Stimulated activated naive CD4-positive, alpha-beta T cell (primary cell): ENCODE results near the gene SLC35B2.

Experiments
- DNase-seq, 6 experiments: peaks; one replicate each; lab custom pipeline; 2025; lab: John Stamatoyannopoulos, UW

Gene SLC35B2

GRCh38 chr6:44285552-44286284, 28.4 kb upstream of the SLC35B2 start:
- no peak for DNase-seq

GRCh38 chr6:44284867-44285266, 27.5 kb upstream of the SLC35B2 start:
- no peak for DNase-seq

GRCh38 chr6:44284121-44284520, 26.8 kb upstream of the SLC35B2 start:
- DNase-seq, result no peak

DNA sequence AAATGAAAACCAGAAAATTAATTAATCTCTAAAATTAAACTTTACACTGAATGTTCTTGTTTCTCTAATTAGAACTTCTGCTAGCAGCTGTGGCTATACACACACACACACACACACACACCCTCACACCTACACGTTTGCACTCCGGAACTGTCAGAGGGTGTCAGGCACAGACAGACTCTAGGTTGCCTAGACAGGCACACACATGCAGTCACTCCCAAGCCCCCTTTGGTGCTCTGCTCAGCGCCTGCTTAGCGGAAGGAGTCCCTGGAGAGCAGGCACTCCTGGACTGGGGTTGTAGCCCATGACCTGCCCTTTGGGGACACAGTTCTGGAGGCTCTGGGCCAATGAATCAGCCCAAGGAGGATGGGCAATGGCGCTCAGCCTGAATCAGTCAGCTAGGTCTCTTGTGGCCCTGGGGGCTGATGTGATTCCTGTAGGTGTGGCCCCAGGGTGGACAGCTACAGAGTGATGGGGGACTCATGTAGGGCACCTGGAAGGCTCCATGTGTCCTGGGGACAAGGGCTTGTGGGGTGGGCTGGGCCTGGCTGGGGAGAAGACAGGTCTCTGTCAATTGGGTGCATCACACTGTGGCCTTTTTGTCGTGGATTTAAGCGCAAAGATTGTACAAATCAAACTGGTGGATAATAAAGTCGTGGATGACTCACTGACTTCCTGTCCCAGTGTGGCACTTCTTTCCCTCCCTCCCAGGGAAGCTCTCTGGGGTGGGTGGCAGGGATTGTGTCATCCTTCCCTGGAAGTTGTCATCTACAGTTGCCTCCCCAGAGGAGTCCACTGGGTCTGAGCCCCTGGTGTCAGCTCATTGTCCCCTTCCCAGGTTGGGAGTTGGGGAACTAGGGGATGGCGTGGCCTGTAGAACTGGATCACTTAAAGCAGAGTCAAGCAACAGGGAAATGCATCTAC, 21.7 kb upstream of the SLC35B2 start:
- DNase-seq, result no peak

DNA sequence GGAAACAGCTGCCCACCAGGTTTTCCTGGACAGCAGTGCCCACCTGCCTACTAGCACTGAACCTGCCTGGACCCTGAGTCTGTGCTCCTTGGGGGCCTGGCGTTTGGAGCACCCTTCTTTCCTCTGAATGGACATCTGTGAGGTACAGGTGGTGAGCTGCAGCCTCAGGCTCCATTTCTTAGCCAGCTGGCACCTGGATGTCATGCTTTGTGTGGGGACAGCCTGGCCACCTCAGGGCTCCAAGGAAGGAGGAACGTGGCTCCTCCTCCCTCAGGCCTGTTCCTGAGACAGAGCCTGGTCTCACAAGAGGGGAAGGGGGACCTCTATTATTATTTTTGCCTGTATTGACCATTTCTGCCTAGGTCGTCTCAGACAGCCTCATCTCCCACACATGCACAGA, 21.0 kb upstream of the SLC35B2 start:
- no peak for DNase-seq

DNA sequence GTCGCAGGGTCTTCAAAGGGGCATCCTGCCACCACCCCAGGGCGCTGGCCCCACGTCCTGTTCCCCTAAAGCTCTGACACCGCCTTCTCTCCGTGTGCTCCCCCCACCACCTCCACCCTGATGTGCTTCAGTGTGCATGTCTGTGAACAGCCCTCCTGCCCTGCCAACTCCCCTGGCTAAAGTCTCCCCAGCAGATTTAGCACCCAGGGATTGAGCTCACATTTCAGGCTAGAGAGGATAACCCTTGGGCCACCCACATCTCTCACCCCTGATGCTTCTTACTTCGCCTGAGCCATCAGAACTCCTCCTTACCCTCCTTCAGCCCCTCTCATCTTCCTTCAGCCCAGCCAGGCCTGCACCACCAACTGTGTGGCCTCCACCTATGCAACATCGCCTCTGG, 20.4 kb upstream of the SLC35B2 start:
- DNase-seq, result no peak

DNA sequence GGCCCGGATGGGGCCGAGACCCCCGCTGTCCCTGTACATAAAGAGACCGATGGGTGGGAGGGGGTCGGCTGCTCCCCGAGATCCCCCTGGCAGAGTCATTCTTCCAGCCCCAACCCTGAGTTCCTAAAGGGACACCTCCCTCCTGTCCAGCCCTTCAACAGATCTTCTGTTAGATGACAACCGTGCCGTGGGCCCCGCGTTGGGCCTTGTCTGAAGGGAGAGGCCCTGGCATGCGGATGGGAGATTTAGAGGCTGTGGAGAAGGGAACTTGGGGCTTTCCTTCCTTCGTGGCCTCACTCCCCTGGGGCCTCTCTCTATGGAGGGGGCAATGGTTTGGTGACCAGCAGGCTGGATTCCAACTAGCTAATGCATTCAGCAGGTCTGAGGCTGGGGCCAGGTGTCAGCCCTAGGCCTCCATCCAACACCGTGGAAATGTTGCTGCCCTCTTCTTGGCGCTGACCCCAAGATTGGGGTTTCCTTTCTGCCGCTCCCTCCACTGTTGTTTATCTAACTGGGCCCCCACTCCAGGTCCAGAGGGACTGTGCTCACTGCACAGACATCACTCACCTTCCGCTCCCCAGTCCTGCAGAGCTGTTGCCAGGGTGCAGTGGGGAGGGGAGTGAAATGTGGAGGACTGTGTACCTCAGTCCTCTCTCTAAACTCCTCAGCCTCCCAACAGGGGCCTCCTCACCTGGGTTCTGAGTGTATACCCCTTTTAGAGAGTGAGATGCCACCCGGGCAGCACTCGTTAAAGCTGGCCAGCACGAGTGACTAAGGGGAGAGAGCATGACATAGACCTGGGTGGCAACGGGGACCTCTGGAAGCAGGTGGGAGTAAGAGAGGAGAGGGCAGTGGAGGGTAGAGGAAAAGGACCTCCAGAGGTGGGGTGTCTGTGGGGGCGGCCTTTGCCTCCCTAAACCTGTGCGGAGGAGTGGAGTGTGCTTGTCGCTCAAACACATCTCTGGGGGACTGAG, 19.6 kb upstream of the SLC35B2 start:
- no peak for DNase-seq

GRCh38 chr6:44275749-44276648, 18.7 kb upstream of the SLC35B2 start:
- peak in 1 of 6 experiments; percentile 15 for DNase-seq

- no peak for DNase-seq
These were observed 18.0 kb upstream of the SLC35B2 start for GRCh38 chr6:44275271-44275748.

DNA sequence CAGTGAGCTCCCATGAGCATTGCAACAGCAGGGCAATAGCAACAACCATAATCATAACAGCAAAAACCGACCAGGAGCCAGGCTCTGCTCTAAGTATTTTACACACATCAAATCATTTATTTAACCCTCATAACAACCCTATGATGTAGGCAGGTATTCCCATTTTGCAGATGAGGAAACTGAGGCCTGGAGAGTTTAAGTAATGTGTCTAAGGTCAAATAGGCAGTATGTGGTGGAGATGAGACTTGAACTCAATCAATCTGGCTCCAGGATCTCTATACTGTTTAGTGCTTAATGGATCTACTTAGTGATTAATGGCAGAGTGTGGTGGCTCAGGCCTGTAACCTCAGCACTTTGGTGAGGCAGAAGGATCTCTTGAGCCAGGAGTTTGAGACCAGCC, 16.3 kb upstream of the SLC35B2 start:
- no peak for DNase-seq

- DNase-seq, result no peak
These were observed 15.8 kb upstream of the SLC35B2 start for GRCh38 chr6:44272999-44273566.

DNA sequence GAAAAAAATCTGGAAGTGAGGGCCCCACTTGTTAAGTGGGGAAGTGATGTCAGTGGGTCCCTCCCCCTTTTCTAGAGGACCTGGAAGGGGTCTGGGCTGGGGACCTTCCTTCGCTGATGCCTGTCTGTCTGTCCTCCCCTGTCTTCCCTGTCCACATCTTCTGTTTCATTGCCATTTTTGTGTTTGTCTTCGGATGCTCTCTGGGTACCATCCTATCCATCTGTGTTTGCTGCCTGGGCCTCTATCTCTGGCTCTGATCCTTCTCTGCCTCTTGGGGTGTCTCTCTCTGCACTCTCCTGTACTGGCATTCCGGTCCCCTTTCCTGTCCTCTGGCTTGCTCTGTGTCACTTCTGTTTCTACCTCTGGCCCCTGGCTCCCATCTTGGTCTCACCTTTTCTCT, 15.2 kb upstream of the SLC35B2 start:
- no peak for DNase-seq

GRCh38 chr6:44271914-44272313, 14.6 kb upstream of the SLC35B2 start:
- no peak for DNase-seq

GRCh38 chr6:44271406-44271723, 14.0 kb upstream of the SLC35B2 start:
- DNase-seq, result no peak

- peak in 4 of 6 experiments; percentile 13 to 28 (median 15) for DNase-seq
These were observed 13.4 kb upstream of the SLC35B2 start for GRCh38 chr6:44270526-44271405.

GRCh38 chr6:44269921-44270525, 12.7 kb upstream of the SLC35B2 start, which contains the start of gene TMEM151B:
Gene TMEM151B, plus strand, starts transcription at chr6:44270450. Its CDS starts 293 bp downstream, at chr6:44270743.
- DNase-seq, result peak in 1 of 6 experiments; percentile 26

DNA sequence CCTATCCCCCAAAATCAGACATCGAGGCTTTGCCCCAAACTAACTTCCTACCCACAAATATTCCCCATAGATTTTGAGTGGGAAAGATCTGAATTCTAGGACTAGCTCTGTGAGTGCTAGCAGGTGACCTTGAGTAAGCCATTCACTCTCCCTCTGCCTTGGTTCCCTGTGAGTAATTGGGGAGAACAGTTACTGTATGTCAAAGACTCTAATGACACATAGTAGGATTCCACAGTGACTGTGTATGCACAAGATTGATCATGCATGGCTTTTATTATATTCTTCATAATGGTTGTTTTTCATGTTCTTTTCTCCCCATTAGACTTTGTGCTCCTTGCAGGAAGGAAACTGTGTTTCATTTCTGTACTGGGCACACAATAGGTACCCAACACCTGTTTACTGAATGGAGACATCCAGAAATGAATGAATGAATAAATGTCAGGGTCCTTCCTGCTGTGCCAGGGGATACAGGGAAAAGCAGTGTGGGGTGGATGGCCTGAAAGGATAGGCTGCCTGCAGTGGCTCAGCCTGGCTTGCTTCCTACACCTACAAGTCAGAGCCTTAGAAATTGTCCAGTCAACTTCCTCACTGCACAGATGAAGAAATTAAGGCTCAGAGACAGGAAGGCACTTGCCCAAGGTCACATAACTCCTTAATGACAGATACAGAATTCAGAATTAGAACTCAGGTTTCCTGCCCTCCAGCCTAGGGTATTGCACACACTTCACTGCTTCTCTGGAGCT, 12.0 kb upstream of the SLC35B2 start:
- peak in 1 of 6 experiments; percentile 20 for DNase-seq

- peak; percentile 22 to 68 (median 52) for DNase-seq
These were observed 10.8 kb upstream of the SLC35B2 start for GRCh38 chr6:44268095-44268628.
